Measurements from ENCODE around the gene LIMD2. TPM values are rescaled to one million over a fixed set of nuclear protein-coding genes. Genes with fewer than 3 reads are reported as not detected.

Gene LIMD2
- total RNA-seq, 1 experiment from 2014 or later, result 93.5 TPM

- no peaks in the 10 kb centered on the region for H3K27me3 ChIP-seq (ENCODE audit: insufficient read depth, low read length)
- no peak overlapping the region for H4K5ac ChIP-seq (ENCODE audit: insufficient read length, low read depth, low read length)
- no peaks in the 10 kb centered on the region for H3K27me3 Mint-ChIP-seq (ENCODE audit: low read depth)
- H2AK5ac ChIP-seq (ENCODE audit: insufficient read length, low read length), result no peak overlapping the region
- DNase-seq, result no peak
- no CpG with 5 or more reads among the region's 8 CpGs for WGBS (ENCODE audit: extremely low coverage, insufficient read length, low lambda C conversion rate)
- no peaks in the 10 kb centered on the region for H3K9me3 ChIP-seq (ENCODE audit: control insufficient read depth, low read depth, low read length)
- H3K4me2 ChIP-seq (ENCODE audit: insufficient read depth, insufficient read length, low read length), result no peak overlapping the region
- no peak overlapping the region for H4K91ac ChIP-seq (ENCODE audit: insufficient read length, low read depth, low read length)
- no peak overlapping the region for H3K18ac ChIP-seq (ENCODE audit: insufficient read length, low read depth, low read length)
- no peak overlapping the region for H2BK12ac ChIP-seq (ENCODE audit: insufficient read length, low read depth, low read length)
- no peak overlapping the region for H3K14ac ChIP-seq (ENCODE audit: insufficient read depth, low read length)
- no peaks in the 10 kb centered on the region for H3K23me2 ChIP-seq (ENCODE audit: insufficient read length, low read depth, low read length, poor library complexity, severe bottlenecking)
- H2BK20ac ChIP-seq (ENCODE audit: low read depth, low read length, poor library complexity, severe bottlenecking), result no peak overlapping the region
- no peaks in the 10 kb centered on the region for H4K20me1 ChIP-seq (ENCODE audit: control insufficient read depth, insufficient read depth, insufficient read length)
- no peak overlapping the region for H2BK5ac ChIP-seq (ENCODE audit: insufficient read length, low read length)
- peak overlapping the region; percentile 25 to 75 (median 46); a peak in 3 of 7 replicates for H3K27ac Mint-ChIP-seq
- no peak overlapping the region for H3K4me3 Mint-ChIP-seq
- H3K23ac ChIP-seq (ENCODE audit: insufficient read length, low read depth, low read length), result no peak overlapping the region
- no peak overlapping the region for H3K27ac ChIP-seq (ENCODE audit: insufficient read length, low read depth, low read length)
- peaks cover 0 to 3% (median 0%) of the 10 kb centered on the region in 3 experiments; a peak in 4 of 7 replicates for H3K36me3 Mint-ChIP-seq (ENCODE audit: insufficient read depth in 1 of 3, low read depth in 3 of 3)
- no peak overlapping the region for H2BK15ac ChIP-seq (ENCODE audit: low read depth, low read length)
- no peak overlapping the region for H3K9ac ChIP-seq (ENCODE audit: extremely low read depth, insufficient read length, low read length)
- TF ChIP-seq CTCF (conservative IDR thresholded peaks at IDR 0.05), result no peak
- H2AFZ ChIP-seq (ENCODE audit: low read length), result no peak overlapping the region
- no peak overlapping the region for H2BK120ac ChIP-seq (ENCODE audit: low read depth, low read length, poor library complexity, severe bottlenecking)
- no peaks in the 10 kb centered on the region for H3K79me1 ChIP-seq (ENCODE audit: insufficient read depth, low read depth, low read length, poor library complexity, severe bottlenecking)
- no peaks in the 10 kb centered on the region for H3K79me2 ChIP-seq (ENCODE audit: insufficient read depth, low read length)
- no peak overlapping the region for H3T11ph ChIP-seq (ENCODE audit: low read length)
- H3K4ac ChIP-seq (ENCODE audit: low read depth, low read length), result no peak overlapping the region
- no peak overlapping the region for H4K8ac ChIP-seq (replicated peaks; ENCODE audit: insufficient read length, low read depth, low read length)
- H3K9me3 Mint-ChIP-seq, result no peaks in the 10 kb centered on the region
- H3K4me1 Mint-ChIP-seq, result peaks cover 14 to 15% of the 10 kb centered on the region in 2 experiments
- H3K56ac ChIP-seq (ENCODE audit: insufficient read length, low read depth, low read length), result no peak overlapping the region
- no peaks in the 10 kb centered on the region for H3K4me1 ChIP-seq (ENCODE audit: insufficient read depth, low read length)
Observed at GRCh38 chr17:63681530-63681929, 18.4 kb downstream of the LIMD2 start.
